ENCODE results near the gene DDX10.

DDX10 gene

GRCh38 chr11:108654994-108655631 lies 9.8 kb upstream of the DDX10 start:
- peak; percentile 59 for DNase-seq (ENCODE audit: low spot score)

- no peak for DNase-seq (ENCODE audit: low spot score)
These were observed 2.2 kb upstream of the DDX10 start for GRCh38 chr11:108662700-108663099.

- no peak for DNase-seq (ENCODE audit: low spot score)
These were observed 1.6 kb upstream of the DDX10 start for GRCh38 chr11:108663154-108663877.

GRCh38 chr11:108666373-108666772 lies 1.5 kb downstream of the DDX10 start:
- no peak for DNase-seq (ENCODE audit: low spot score)

- no peak for DNase-seq (ENCODE audit: low spot score)
These were observed 4.4 kb downstream of the DDX10 start for GRCh38 chr11:108669286-108669685.

GRCh38 chr11:108669711-108670110 lies 4.8 kb downstream of the DDX10 start:
- no peak for DNase-seq (ENCODE audit: low spot score)

GRCh38 chr11:108670451-108670850 lies 5.6 kb downstream of the DDX10 start:
- DNase-seq (ENCODE audit: low spot score) = no peak

GRCh38 chr11:108672113-108672512 lies 7.2 kb downstream of the DDX10 start:
- peak; percentile 14 for DNase-seq (ENCODE audit: low spot score)

- no peak for DNase-seq (ENCODE audit: low spot score)
These were observed 7.9 kb downstream of the DDX10 start for GRCh38 chr11:108672786-108673185.

GRCh38 chr11:108679045-108679444 lies 14.2 kb downstream of the DDX10 start:
- no peak for DNase-seq (ENCODE audit: low spot score)

GRCh38 chr11:108680271-108680670 lies 15.4 kb downstream of the DDX10 start:
- no peak for DNase-seq (ENCODE audit: low spot score)

GRCh38 chr11:108685419-108686130 lies 20.7 kb downstream of the DDX10 start:
- DNase-seq (ENCODE audit: low spot score) = no peak

GRCh38 chr11:108693852-108694251 lies 29.0 kb downstream of the DDX10 start:
- DNase-seq (ENCODE audit: low spot score) = no peak

- DNase-seq (ENCODE audit: low spot score) = no peak
These were observed 30.0 kb downstream of the DDX10 start for GRCh38 chr11:108694846-108695245.

- peak; percentile 10 for DNase-seq (ENCODE audit: low spot score)
These were observed 33.1 kb downstream of the DDX10 start for GRCh38 chr11:108697872-108698473.

- no peak for DNase-seq (ENCODE audit: low spot score)
These were observed 34.2 kb downstream of the DDX10 start for GRCh38 chr11:108698844-108699642.

GRCh38 chr11:108703916-108704315 lies 39.0 kb downstream of the DDX10 start:
- DNase-seq (ENCODE audit: low spot score) = no peak

- DNase-seq (ENCODE audit: low spot score) = no peak
These were observed 40.2 kb downstream of the DDX10 start for GRCh38 chr11:108705061-108705460.

- DNase-seq (ENCODE audit: low spot score) = no peak
These were observed 43.3 kb downstream of the DDX10 start for GRCh38 chr11:108708173-108708572.

- DNase-seq (ENCODE audit: low spot score) = no peak
These were observed 44.9 kb downstream of the DDX10 start for GRCh38 chr11:108709741-108710140.

- DNase-seq (ENCODE audit: low spot score) = no peak
These were observed 48.4 kb downstream of the DDX10 start for GRCh38 chr11:108713076-108713790.
